ENCODE data around the gene MLPH.

Gene MLPH

GRCh38 chr2:237478095-237478494 lies 9.0 kb upstream of the MLPH start:
- ChIA-PET CTCF (no interaction called here), POLR2A (no interaction called here)
- DNase-seq (ENCODE audit: extremely low spot score) = no peak
- no peak for TF ChIP-seq CTBP1 (IDR thresholded peaks at IDR 0.05; ENCODE audit: borderline replicate concordance)
- TF ChIP-seq SP1 (IDR thresholded peaks at IDR 0.05) = no peak
- no peak for TF ChIP-seq FOXA1 (IDR thresholded peaks at IDR 0.05)
- TF ChIP-seq FOXM1 (IDR thresholded peaks at IDR 0.05; ENCODE audit: borderline replicate concordance) = no peak
- TF ChIP-seq BHLHE40 (IDR thresholded peaks at IDR 0.05; ENCODE audit: borderline replicate concordance) = no peak
- no peak for TF ChIP-seq TARDBP (IDR thresholded peaks at IDR 0.05)
- no peak for TF ChIP-seq PKNOX1 (IDR thresholded peaks at IDR 0.05)
- TF ChIP-seq HDGF (IDR thresholded peaks at IDR 0.05; ENCODE audit: borderline replicate concordance) = no peak
- no peak for TF ChIP-seq ELF4 (IDR thresholded peaks at IDR 0.05)
- TF ChIP-seq ARNT (IDR thresholded peaks at IDR 0.05) = no peak
- TF ChIP-seq SUZ12 (IDR thresholded peaks at IDR 0.05) = no peak

GRCh38 chr2:237478979-237479378 lies 8.1 kb upstream of the MLPH start:
- ChIA-PET POLR2A (no interaction called here), CTCF (no interaction called here)
- TF ChIP-seq NFRKB (IDR thresholded peaks at IDR 0.05) = no peak
- TF ChIP-seq SP1 (IDR thresholded peaks at IDR 0.05) = no peak
- TF ChIP-seq SUZ12 (IDR thresholded peaks at IDR 0.05) = no peak
- no peak for TF ChIP-seq ARNT (IDR thresholded peaks at IDR 0.05)
- TF ChIP-seq FOXA1 (IDR thresholded peaks at IDR 0.05) = no peak
- TF ChIP-seq L3MBTL2 (conservative IDR thresholded peaks at IDR 0.05) = no peak
- no peak for TF ChIP-seq BHLHE40 (IDR thresholded peaks at IDR 0.05; ENCODE audit: borderline replicate concordance)
- TF ChIP-seq LEF1 (IDR thresholded peaks at IDR 0.05; ENCODE audit: borderline replicate concordance) = no peak
- TF ChIP-seq FOXK2 (IDR thresholded peaks at IDR 0.05) = no peak
- TF ChIP-seq PKNOX1 (IDR thresholded peaks at IDR 0.05) = no peak
- TF ChIP-seq TARDBP (IDR thresholded peaks at IDR 0.05) = no peak
- no peak for TF ChIP-seq ZNF384 (IDR thresholded peaks at IDR 0.05)
- TF ChIP-seq CTBP1 (IDR thresholded peaks at IDR 0.05; ENCODE audit: borderline replicate concordance) = no peak
- TF ChIP-seq FOXM1 (IDR thresholded peaks at IDR 0.05; ENCODE audit: borderline replicate concordance) = no peak
- no peak for TF ChIP-seq HDGF (IDR thresholded peaks at IDR 0.05; ENCODE audit: borderline replicate concordance)
- TF ChIP-seq ELF4 (IDR thresholded peaks at IDR 0.05) = no peak
- no peak for DNase-seq (ENCODE audit: extremely low spot score)

DNA sequence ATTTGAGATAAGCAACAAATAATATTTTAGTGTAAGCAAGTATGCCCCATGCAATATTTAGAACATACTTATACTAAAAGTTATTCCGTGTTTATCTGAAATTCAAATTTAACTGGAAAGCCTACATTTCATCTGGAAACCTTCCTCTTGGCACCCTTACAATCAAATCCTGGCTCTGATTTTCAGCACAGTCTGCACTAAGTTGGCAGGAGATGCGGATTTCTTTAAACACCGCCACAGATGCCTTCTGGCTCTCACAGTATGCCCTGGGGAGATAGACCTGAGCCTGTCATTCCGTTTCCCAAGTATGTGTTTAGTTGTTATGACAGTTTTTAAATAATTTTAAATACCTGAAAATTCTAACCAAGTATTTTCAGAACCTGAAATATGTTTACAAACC lies 7.3 kb upstream of the MLPH start:
- DNase-seq (ENCODE audit: extremely low spot score) = no peak
- CTCF ChIA-PET = no interaction called here
- POLR2A ChIA-PET = no interaction called here
- TF ChIP-seq PKNOX1 (IDR thresholded peaks at IDR 0.05) (no peak), CTBP1 (IDR thresholded peaks at IDR 0.05; ENCODE audit: borderline replicate concordance) (no peak), L3MBTL2 (conservative IDR thresholded peaks at IDR 0.05) (no peak), FOXA1 (IDR thresholded peaks at IDR 0.05) (no peak), FOXM1 (IDR thresholded peaks at IDR 0.05; ENCODE audit: borderline replicate concordance) (no peak), TARDBP (IDR thresholded peaks at IDR 0.05) (no peak)

GRCh38 chr2:237480556-237480955 lies 6.5 kb upstream of the MLPH start:
- DNase-seq (ENCODE audit: extremely low spot score) = no peak
- ChIA-PET POLR2A (no interaction called here), CTCF (no interaction called here)
- no peak for TF ChIP-seq SP1 (IDR thresholded peaks at IDR 0.05)
- no peak for TF ChIP-seq LEF1 (IDR thresholded peaks at IDR 0.05; ENCODE audit: borderline replicate concordance)
- TF ChIP-seq CTBP1 (IDR thresholded peaks at IDR 0.05; ENCODE audit: borderline replicate concordance) = no peak
- TF ChIP-seq PKNOX1 (IDR thresholded peaks at IDR 0.05) = no peak
- TF ChIP-seq HDGF (IDR thresholded peaks at IDR 0.05; ENCODE audit: borderline replicate concordance) = no peak
- no peak for TF ChIP-seq NFRKB (IDR thresholded peaks at IDR 0.05)
- no peak for TF ChIP-seq BHLHE40 (IDR thresholded peaks at IDR 0.05; ENCODE audit: borderline replicate concordance)
- no peak for TF ChIP-seq ZNF384 (IDR thresholded peaks at IDR 0.05)

- DNase-seq (ENCODE audit: extremely low spot score) = no peak
- ChIA-PET POLR2A (no interaction called here), CTCF (no interaction called here)
- TF ChIP-seq FOXM1 (IDR thresholded peaks at IDR 0.05; ENCODE audit: borderline replicate concordance) = no peak
- TF ChIP-seq SP1 (IDR thresholded peaks at IDR 0.05) = no peak
- TF ChIP-seq CTBP1 (IDR thresholded peaks at IDR 0.05; ENCODE audit: borderline replicate concordance) = no peak
- TF ChIP-seq ZNF384 (IDR thresholded peaks at IDR 0.05) = no peak
- TF ChIP-seq TARDBP (IDR thresholded peaks at IDR 0.05) = no peak
- no peak for TF ChIP-seq ARNT (IDR thresholded peaks at IDR 0.05)
- TF ChIP-seq HDGF (IDR thresholded peaks at IDR 0.05; ENCODE audit: borderline replicate concordance) = no peak
- TF ChIP-seq NFRKB (IDR thresholded peaks at IDR 0.05) = no peak
- no peak for TF ChIP-seq FOXK2 (IDR thresholded peaks at IDR 0.05)
- no peak for TF ChIP-seq SUZ12 (IDR thresholded peaks at IDR 0.05)
- no peak for TF ChIP-seq ELF4 (IDR thresholded peaks at IDR 0.05)
Observed at GRCh38 chr2:237480988-237481525, 6.0 kb upstream of the MLPH start.

- DNase-seq (ENCODE audit: extremely low spot score) = no peak
- CTCF ChIA-PET = no interaction called here
Observed at GRCh38 chr2:237482485-237482884, 4.6 kb upstream of the MLPH start.

More at GRCh38 chr2:237482485-237482884, 4.6 kb upstream of the MLPH start:
- POLR2A ChIA-PET = no interaction called here
- TF ChIP-seq SP1 (IDR thresholded peaks at IDR 0.05) (no peak), CTBP1 (IDR thresholded peaks at IDR 0.05; ENCODE audit: borderline replicate concordance) (no peak), HDGF (IDR thresholded peaks at IDR 0.05; ENCODE audit: borderline replicate concordance) (no peak), TARDBP (IDR thresholded peaks at IDR 0.05) (no peak), ELF4 (IDR thresholded peaks at IDR 0.05) (no peak), FOXK2 (IDR thresholded peaks at IDR 0.05) (no peak), PKNOX1 (IDR thresholded peaks at IDR 0.05) (no peak), FOXA1 (IDR thresholded peaks at IDR 0.05) (no peak), BHLHE40 (IDR thresholded peaks at IDR 0.05; ENCODE audit: borderline replicate concordance) (no peak)
